Progenitor cell of endocrine pancreas (in vitro differentiated cells): ENCODE measurements around the gene BTF3. TPM values are rescaled to one million over a fixed set of nuclear protein-coding genes. Genes with fewer than 3 reads are reported as not detected.

Experiments used
- DNase-seq: peaks from one replicate; pipeline ENCODE4 v3.0.0; 2021; ENCODE audit warnings: low spot score; ENCODE audit not compliant: unreplicated experiment
- H3K27ac Mint-ChIP-seq: 2 replicates; pipeline ENCODE4 v1.8.0; 2021; ENCODE audit warnings: mild to moderate bottlenecking, moderate library complexity, mixed read lengths
- H3K27me3 Mint-ChIP-seq: 2 replicates; pipeline ENCODE4 v1.8.0; 2021; ENCODE audit warnings: mixed read lengths
- H3K36me3 Mint-ChIP-seq: 2 replicates; pipeline ENCODE4 v1.8.0; 2022; ENCODE audit warnings: mixed read lengths; ENCODE audit not compliant: insufficient read depth
- H3K4me1 Mint-ChIP-seq: 2 replicates; pipeline ENCODE4 v1.8.0; 2021; ENCODE audit warnings: low read depth, mixed read lengths
- H3K4me3 Mint-ChIP-seq: 2 replicates; pipeline ENCODE4 v1.8.0; 2021; ENCODE audit warnings: low read depth, mild to moderate bottlenecking, moderate library complexity, mixed read lengths
- H3K9me3 Mint-ChIP-seq: 2 replicates; pipeline ENCODE4 v1.8.0; 2021; ENCODE audit warnings: low read depth, mixed read lengths
- CTCF ChIP-seq: fragments of 200-600 bp; sonication (generic); IDR thresholded peaks from one replicate; pipeline ENCODE4 v1.5.0; 2021; ENCODE audit warnings: antibody characterized with exemption, mild to moderate bottlenecking; ENCODE audit not compliant: unreplicated experiment
- total RNA-seq: library from RNA; stranded (reverse); gene quantifications from 2 replicates; pipeline ENCODE4 v1.2.1, GENCODE V29; 2021

Gene BTF3
- total RNA-seq, 1 donor from 2014 or later: 589 TPM

- TF ChIP-seq CTCF: no peak
- H3K36me3 Mint-ChIP-seq: no peaks in the 10 kb centered on the region
- H3K9me3 Mint-ChIP-seq: no peaks in the 10 kb centered on the region
- no peak overlapping the region for H3K4me3 Mint-ChIP-seq
- H3K27ac Mint-ChIP-seq: no peak overlapping the region
- no peak for DNase-seq
- no peaks in the 10 kb centered on the region for H3K27me3 Mint-ChIP-seq
- H3K4me1 Mint-ChIP-seq: peaks cover 4% of the 10 kb centered on the region
Observed at GRCh38 chr5:73513996-73514395, 15.8 kb downstream of the BTF3 start.

GRCh38 chr5:73514418-73514817 is 16.2 kb downstream of the BTF3 start:
- Mint-ChIP-seq H3K27ac (no peak overlapping the region), H3K4me3 (no peak overlapping the region), H3K9me3 (no peaks in the 10 kb centered on the region), H3K36me3 (no peaks in the 10 kb centered on the region), H3K27me3 (no peaks in the 10 kb centered on the region), H3K4me1 (peaks cover 4% of the 10 kb centered on the region)
- DNase-seq: no peak
- no peak for TF ChIP-seq CTCF

GRCh38 chr5:73515232-73515631 is 17.0 kb downstream of the BTF3 start:
- Mint-ChIP-seq H3K27ac (no peak overlapping the region), H3K27me3 (no peaks in the 10 kb centered on the region), H3K4me3 (no peak overlapping the region), H3K36me3 (no peaks in the 10 kb centered on the region), H3K9me3 (no peaks in the 10 kb centered on the region), H3K4me1 (peaks cover 4% of the 10 kb centered on the region)
- no peak for TF ChIP-seq CTCF
- DNase-seq: no peak

- H3K9me3 Mint-ChIP-seq: no peaks in the 10 kb centered on the region
- H3K36me3 Mint-ChIP-seq: no peaks in the 10 kb centered on the region
- peak; percentile 64 for TF ChIP-seq CTCF
- H3K27me3 Mint-ChIP-seq: no peaks in the 10 kb centered on the region
- peak; percentile 52 for DNase-seq
- H3K27ac Mint-ChIP-seq: no peak overlapping the region
- H3K4me3 Mint-ChIP-seq: peak overlapping the region; percentile 26
- H3K4me1 Mint-ChIP-seq: peaks cover 4% of the 10 kb centered on the region
Observed at GRCh38 chr5:73519531-73520283, 21.5 kb downstream of the BTF3 start.

- Mint-ChIP-seq H3K4me1 (no peaks in the 10 kb centered on the region), H3K9me3 (no peaks in the 10 kb centered on the region), H3K4me3 (no peak overlapping the region), H3K27me3 (no peaks in the 10 kb centered on the region), H3K27ac (no peak overlapping the region), H3K36me3 (no peaks in the 10 kb centered on the region)
- no peak for TF ChIP-seq CTCF
- no peak for DNase-seq
Observed at GRCh38 chr5:73522989-73523388, 24.7 kb downstream of the BTF3 start.
